ENCODE measurements around the gene EMD.

DNA sequence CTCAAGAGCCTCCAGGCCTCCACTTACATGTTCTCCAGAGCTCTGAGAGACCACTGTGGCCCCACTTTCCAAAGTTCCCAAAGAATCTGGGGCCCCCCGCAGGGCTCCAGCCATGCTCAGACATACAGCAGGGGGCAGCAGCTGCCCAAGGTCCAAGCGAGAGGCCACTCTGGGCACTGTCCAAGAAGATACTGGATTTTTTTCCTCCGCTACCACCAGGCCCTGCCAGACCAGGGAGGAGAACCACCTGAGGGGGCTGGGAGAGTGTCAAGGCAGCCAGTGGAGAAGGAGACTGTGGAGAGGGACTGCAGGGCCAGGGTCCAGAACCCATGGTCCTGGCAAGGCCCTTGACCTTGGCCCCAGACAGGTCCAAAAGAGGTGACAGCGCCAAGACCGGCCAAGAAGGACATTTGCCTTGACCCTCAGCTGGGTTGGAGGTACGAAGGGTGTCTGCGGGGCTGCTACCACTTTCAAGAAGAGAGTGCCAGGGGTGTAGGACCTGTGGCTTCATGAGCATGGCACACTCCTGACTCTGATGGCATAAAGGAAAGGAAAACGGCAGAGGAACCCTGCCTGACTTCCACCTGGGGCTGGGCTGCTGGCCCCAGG, 5.3 kb downstream of the EMD start:
- TF ChIP-seq, protein P1, sequence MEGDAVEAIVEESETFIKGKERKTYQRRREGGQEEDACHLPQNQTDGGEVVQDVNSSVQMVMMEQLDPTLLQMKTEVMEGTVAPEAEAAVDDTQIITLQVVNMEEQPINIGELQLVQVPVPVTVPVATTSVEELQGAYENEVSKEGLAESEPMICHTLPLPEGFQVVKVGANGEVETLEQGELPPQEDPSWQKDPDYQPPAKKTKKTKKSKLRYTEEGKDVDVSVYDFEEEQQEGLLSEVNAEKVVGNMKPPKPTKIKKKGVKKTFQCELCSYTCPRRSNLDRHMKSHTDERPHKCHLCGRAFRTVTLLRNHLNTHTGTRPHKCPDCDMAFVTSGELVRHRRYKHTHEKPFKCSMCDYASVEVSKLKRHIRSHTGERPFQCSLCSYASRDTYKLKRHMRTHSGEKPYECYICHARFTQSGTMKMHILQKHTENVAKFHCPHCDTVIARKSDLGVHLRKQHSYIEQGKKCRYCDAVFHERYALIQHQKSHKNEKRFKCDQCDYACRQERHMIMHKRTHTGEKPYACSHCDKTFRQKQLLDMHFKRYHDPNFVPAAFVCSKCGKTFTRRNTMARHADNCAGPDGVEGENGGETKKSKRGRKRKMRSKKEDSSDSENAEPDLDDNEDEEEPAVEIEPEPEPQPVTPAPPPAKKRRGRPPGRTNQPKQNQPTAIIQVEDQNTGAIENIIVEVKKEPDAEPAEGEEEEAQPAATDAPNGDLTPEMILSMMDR (conservative IDR thresholded peaks at IDR 0.05; ENCODE audit: low read depth, low read length), result no peak
- TF ChIP-seq EZH2 (IDR thresholded peaks at IDR 0.05; ENCODE audit: borderline replicate concordance, low read depth, low read length, poor library complexity, severe bottlenecking), result no peak
